ENCODE measurements around the gene TMEM150A.

Gene TMEM150A

GRCh38 chr2:85588236-85588635 lies 14.3 kb downstream of the TMEM150A start:
- no peak for TF ChIP-seq CTCF (IDR thresholded peaks at IDR 0.05; ENCODE audit: low read depth, low read length, missing control alignments)
- no peak overlapping the region for H3K4me3 ChIP-seq (replicated peaks; ENCODE audit: low read depth, low read length)
- no peak for DNase-seq (ENCODE audit: extremely low read depth, low read depth)

GRCh38 chr2:85585781-85586105 lies 16.8 kb downstream of the TMEM150A start:
- H3K4me3 ChIP-seq (replicated peaks; ENCODE audit: low read depth, low read length): no peak overlapping the region
- TF ChIP-seq CTCF (IDR thresholded peaks at IDR 0.05; ENCODE audit: low read depth, low read length, missing control alignments): no peak
- DNase-seq (ENCODE audit: extremely low read depth, low read depth): no peak

GRCh38 chr2:85584857-85585780 lies 17.4 kb downstream of the TMEM150A start:
- H3K4me3 ChIP-seq (replicated peaks; ENCODE audit: low read depth, low read length): peak overlapping the region; percentile 44
- no peak for TF ChIP-seq CTCF (IDR thresholded peaks at IDR 0.05; ENCODE audit: low read depth, low read length, missing control alignments)
- peak; percentile 61 for DNase-seq (ENCODE audit: extremely low read depth, low read depth)

GRCh38 chr2:85584354-85584856 lies 18.1 kb downstream of the TMEM150A start, which contains the start of gene VAMP5:
VAMP5 (plus strand) TSS chr2:85584431; CDS start chr2:85584491, 60 bp downstream.
- peak within 1 kb of the TSS; percentile 44 for H3K4me3 ChIP-seq (replicated peaks; ENCODE audit: low read depth, low read length)
- no peak for DNase-seq (ENCODE audit: extremely low read depth, low read depth)
- no peak for TF ChIP-seq CTCF (IDR thresholded peaks at IDR 0.05; ENCODE audit: low read depth, low read length, missing control alignments)

GRCh38 chr2:85583667-85584353 lies 18.7 kb downstream of the TMEM150A start:
- peak overlapping the region; percentile 44 for H3K4me3 ChIP-seq (replicated peaks; ENCODE audit: low read depth, low read length)
- TF ChIP-seq CTCF (IDR thresholded peaks at IDR 0.05; ENCODE audit: low read depth, low read length, missing control alignments): no peak
- DNase-seq (ENCODE audit: extremely low read depth, low read depth): no peak

GRCh38 chr2:85582492-85582891 lies 20.0 kb downstream of the TMEM150A start:
- no peak for TF ChIP-seq CTCF (IDR thresholded peaks at IDR 0.05; ENCODE audit: low read depth, low read length, missing control alignments)
- no peak overlapping the region for H3K4me3 ChIP-seq (replicated peaks; ENCODE audit: low read depth, low read length)
- DNase-seq (ENCODE audit: extremely low read depth, low read depth): no peak
